GM13976 (cell line): ENCODE measurements around the gene PDIA5.

Experiments
- DNase-seq: peaks from one replicate; pipeline ENCODE4 v3.0.0; 2012; ENCODE audit warnings: low spot score
- in situ Hi-C: fragments of 300-500 bp; cut with MboI; formaldehyde crosslinking; loops from one replicate; pipeline ENCODE4 v1.12.0; 2022; ENCODE audit warnings: low sequenced_read_pairs, mixed read lengths, inconsistent platforms; ENCODE audit not compliant: unreplicated experiment
- TF ChIP-seq, protein P1 (sequence below): IDR thresholded peaks from 2 replicates; pipeline ENCODE4 v1.5.1; 2012; ENCODE audit warnings: borderline replicate concordance, mild to moderate bottlenecking; ENCODE audit not compliant: insufficient read depth; ENCODE audit errors: extremely low read depth, missing control alignments, control extremely low read depth

PDIA5 gene

DNA sequence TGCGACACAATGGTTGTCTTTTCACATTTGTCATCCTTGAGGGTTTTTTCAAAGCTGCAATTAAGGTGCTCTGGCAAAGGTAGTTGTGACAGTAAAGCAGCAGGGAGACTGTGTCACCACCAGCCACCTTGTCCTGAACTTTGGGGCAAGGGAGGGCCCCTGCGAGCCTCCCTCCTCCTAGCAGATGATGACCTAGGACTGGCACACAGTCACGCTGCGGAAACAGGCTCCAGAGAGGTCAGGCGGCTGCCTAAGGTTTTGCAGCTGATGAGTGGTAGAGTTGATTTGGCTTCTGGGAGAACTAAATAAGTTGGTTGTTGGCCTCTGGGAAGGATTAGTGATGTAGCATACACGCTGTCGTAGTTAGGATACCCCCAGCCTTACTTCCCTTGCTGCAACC lies 62.7 kb downstream of the PDIA5 start:
- TF ChIP-seq, protein P1, sequence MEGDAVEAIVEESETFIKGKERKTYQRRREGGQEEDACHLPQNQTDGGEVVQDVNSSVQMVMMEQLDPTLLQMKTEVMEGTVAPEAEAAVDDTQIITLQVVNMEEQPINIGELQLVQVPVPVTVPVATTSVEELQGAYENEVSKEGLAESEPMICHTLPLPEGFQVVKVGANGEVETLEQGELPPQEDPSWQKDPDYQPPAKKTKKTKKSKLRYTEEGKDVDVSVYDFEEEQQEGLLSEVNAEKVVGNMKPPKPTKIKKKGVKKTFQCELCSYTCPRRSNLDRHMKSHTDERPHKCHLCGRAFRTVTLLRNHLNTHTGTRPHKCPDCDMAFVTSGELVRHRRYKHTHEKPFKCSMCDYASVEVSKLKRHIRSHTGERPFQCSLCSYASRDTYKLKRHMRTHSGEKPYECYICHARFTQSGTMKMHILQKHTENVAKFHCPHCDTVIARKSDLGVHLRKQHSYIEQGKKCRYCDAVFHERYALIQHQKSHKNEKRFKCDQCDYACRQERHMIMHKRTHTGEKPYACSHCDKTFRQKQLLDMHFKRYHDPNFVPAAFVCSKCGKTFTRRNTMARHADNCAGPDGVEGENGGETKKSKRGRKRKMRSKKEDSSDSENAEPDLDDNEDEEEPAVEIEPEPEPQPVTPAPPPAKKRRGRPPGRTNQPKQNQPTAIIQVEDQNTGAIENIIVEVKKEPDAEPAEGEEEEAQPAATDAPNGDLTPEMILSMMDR, result no peak
- no peak for DNase-seq
- in situ Hi-C loops, result no loop called here

DNA sequence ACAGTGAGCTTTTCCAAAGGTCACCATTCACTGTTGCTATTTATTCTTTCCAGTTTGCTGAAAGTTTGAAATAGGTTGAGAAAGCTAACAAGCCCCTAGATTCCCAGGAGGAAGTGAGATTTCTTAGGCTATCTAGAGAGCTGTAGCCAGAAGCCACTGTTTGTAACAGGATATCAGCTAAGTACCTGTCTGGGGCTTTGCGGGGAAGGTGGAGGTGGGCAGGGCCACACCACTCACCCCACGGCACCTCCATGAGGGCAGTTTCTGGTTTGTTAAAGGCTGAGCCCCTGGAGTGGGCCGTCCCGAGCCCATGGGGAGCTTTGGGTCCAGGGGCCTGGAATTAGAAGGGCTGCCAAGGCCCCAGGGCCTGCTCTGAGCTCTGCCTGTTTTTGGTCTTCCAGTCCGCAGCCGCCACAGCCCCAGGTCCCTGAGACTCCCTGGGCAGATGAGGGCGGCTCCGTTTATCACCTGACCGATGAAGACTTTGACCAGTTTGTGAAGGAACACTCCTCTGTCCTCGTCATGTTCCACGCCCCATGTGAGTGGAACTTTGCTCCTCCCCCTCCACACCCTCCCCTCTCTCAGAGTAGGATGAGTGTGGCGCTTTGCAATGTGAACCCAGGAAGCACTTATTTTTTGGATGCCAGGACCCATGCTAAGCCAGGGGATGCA lies 63.4 kb downstream of the PDIA5 start:
- in situ Hi-C loops, result no loop called here
- TF ChIP-seq, protein P1, result no peak
- no peak for DNase-seq

- TF ChIP-seq, protein P1, result no peak
- in situ Hi-C loops, result no loop called here
- no peak for DNase-seq
These were observed 67.8 kb downstream of the PDIA5 start for GRCh38 chr3:123134671-123135070.

- no peak for DNase-seq
- in situ Hi-C loops, result no loop called here
- TF ChIP-seq, protein P1, result no peak
These were observed 70.2 kb downstream of the PDIA5 start for GRCh38 chr3:123137001-123137400.

- TF ChIP-seq, protein P1, result no peak
- in situ Hi-C loops, result no loop called here
These were observed 72.1 kb downstream of the PDIA5 start for GRCh38 chr3:123138839-123139444.

DNA sequence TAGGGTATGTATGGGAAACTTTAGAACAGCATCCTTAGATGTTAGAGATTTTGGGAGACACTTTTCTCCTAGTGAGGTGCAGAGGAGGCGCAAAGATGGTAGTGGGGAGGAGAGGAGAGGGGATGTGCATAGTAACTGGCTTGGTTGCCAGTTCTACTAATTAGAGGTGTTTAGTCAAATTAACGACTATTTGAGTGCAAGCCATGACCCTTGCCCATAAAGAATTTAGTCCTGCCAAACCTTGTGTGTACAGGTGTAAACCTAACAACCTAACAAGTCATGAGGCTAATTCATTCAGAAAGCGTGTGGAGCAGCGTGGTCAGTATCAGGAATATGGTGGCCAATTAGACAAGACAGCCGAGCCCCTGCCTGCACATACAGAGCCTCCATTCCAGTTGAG lies 72.7 kb downstream of the PDIA5 start:
- TF ChIP-seq, protein P1, result no peak
- DNase-seq, result no peak
- in situ Hi-C loops, result no loop called here

More at GRCh38 chr3:123138839-123139444, 72.1 kb downstream of the PDIA5 start:
- no peak for DNase-seq

- TF ChIP-seq, protein P1, result no peak
- no peak for DNase-seq
- in situ Hi-C loops, result no loop called here
These were observed 73.7 kb downstream of the PDIA5 start for GRCh38 chr3:123140550-123140949.
